Measurements from ENCODE around the gene TMEM86B. TPM values are rescaled to one million over a fixed set of nuclear protein-coding genes. Genes with fewer than 3 reads are reported as not detected.

Gene TMEM86B
- polyA plus RNA-seq, 1 donor from 2014 or later: 2.3 TPM

DNA sequence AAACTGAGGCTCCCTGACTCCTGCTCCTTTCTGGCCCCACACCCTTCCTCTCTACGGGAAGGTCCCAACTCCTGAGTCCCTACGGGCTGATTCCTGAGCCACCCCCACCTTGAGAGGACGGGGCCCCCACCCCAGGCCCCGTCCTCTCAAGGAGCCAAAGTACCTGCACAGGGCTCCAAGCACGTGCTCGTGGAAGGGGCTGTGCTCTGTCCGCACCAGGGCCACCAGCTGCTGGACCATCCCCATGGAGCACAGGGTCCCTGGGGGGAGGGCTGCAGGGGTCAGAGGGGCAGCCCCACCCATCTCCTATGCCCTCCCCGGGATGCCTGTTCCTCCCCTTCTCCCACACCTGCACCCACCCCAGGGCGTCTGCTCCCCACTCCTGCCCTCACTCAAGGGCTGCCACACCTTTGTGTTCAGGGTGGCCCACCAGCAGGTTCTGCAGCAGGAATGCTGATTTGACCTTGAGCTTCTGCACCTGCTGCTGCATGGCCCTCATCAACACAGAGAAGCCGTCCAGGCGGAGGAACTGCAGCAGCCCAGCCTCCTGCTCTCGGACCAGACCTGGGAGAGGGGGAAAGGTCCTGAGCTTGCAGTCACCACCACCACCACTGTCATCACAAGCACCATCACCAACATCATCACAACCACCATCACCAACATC is 37.3 kb upstream of the TMEM86B start:
- no peak overlapping the region for H3K4me2 ChIP-seq (ENCODE audit: low read length)
- H3K36me3 ChIP-seq (ENCODE audit: insufficient read depth, low read length): no peaks in the 10 kb centered on the region
- H3K27ac ChIP-seq (ENCODE audit: low read length): no peak overlapping the region
- H3K27me3 ChIP-seq (ENCODE audit: insufficient read depth, low read depth, low read length): no peaks in the 10 kb centered on the region
- H3K9me2 ChIP-seq (ENCODE audit: insufficient read depth, low read length): no peaks in the 10 kb centered on the region
- no peak overlapping the region for H3K4me3 ChIP-seq (ENCODE audit: low read length)
- TF ChIP-seq MXI1 (conservative IDR thresholded peaks at IDR 0.05; ENCODE audit: poor library complexity, severe bottlenecking): no peak
- TF ChIP-seq, protein P1, sequence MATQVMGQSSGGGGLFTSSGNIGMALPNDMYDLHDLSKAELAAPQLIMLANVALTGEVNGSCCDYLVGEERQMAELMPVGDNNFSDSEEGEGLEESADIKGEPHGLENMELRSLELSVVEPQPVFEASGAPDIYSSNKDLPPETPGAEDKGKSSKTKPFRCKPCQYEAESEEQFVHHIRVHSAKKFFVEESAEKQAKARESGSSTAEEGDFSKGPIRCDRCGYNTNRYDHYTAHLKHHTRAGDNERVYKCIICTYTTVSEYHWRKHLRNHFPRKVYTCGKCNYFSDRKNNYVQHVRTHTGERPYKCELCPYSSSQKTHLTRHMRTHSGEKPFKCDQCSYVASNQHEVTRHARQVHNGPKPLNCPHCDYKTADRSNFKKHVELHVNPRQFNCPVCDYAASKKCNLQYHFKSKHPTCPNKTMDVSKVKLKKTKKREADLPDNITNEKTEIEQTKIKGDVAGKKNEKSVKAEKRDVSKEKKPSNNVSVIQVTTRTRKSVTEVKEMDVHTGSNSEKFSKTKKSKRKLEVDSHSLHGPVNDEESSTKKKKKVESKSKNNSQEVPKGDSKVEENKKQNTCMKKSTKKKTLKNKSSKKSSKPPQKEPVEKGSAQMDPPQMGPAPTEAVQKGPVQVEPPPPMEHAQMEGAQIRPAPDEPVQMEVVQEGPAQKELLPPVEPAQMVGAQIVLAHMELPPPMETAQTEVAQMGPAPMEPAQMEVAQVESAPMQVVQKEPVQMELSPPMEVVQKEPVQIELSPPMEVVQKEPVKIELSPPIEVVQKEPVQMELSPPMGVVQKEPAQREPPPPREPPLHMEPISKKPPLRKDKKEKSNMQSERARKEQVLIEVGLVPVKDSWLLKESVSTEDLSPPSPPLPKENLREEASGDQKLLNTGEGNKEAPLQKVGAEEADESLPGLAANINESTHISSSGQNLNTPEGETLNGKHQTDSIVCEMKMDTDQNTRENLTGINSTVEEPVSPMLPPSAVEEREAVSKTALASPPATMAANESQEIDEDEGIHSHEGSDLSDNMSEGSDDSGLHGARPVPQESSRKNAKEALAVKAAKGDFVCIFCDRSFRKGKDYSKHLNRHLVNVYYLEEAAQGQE (IDR thresholded peaks at IDR 0.05; ENCODE audit: borderline replicate concordance): no peak
- TF ChIP-seq RAD21 (conservative IDR thresholded peaks at IDR 0.05): no peak
- TF ChIP-seq POLR2AphosphoS5 (IDR thresholded peaks at IDR 0.05): no peak
- TF ChIP-seq SMC3 (conservative IDR thresholded peaks at IDR 0.05; ENCODE audit: poor library complexity): no peak
- TF ChIP-seq EP300 (conservative IDR thresholded peaks at IDR 0.05; ENCODE audit: poor library complexity, severe bottlenecking): no peak
- TF ChIP-seq EZH2 (IDR thresholded peaks at IDR 0.05; ENCODE audit: borderline replicate concordance, insufficient read depth, low read length, poor library complexity, severe bottlenecking): no peak
- TF ChIP-seq, protein P2, sequence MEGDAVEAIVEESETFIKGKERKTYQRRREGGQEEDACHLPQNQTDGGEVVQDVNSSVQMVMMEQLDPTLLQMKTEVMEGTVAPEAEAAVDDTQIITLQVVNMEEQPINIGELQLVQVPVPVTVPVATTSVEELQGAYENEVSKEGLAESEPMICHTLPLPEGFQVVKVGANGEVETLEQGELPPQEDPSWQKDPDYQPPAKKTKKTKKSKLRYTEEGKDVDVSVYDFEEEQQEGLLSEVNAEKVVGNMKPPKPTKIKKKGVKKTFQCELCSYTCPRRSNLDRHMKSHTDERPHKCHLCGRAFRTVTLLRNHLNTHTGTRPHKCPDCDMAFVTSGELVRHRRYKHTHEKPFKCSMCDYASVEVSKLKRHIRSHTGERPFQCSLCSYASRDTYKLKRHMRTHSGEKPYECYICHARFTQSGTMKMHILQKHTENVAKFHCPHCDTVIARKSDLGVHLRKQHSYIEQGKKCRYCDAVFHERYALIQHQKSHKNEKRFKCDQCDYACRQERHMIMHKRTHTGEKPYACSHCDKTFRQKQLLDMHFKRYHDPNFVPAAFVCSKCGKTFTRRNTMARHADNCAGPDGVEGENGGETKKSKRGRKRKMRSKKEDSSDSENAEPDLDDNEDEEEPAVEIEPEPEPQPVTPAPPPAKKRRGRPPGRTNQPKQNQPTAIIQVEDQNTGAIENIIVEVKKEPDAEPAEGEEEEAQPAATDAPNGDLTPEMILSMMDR (IDR thresholded peaks at IDR 0.05; ENCODE audit: poor library complexity, severe bottlenecking): no peak
- TF ChIP-seq TAF1 (IDR thresholded peaks at IDR 0.05; ENCODE audit: low read depth): no peak
- no peaks in the 10 kb centered on the region for H4K20me1 ChIP-seq (ENCODE audit: insufficient read depth)
- no peak overlapping the region for H2AFZ ChIP-seq (ENCODE audit: low read depth, low read length)
- H3K79me2 ChIP-seq (replicated peaks; ENCODE audit: insufficient read depth, low read length): no peaks in the 10 kb centered on the region
- H3F3A ChIP-seq (ENCODE audit: insufficient read depth, low read length, poor library complexity, severe bottlenecking): no peaks in the 10 kb centered on the region
- no peaks in the 10 kb centered on the region for H3K9me3 ChIP-seq (ENCODE audit: low read length)
- H3K9ac ChIP-seq (ENCODE audit: low read length): no peak overlapping the region

DNA sequence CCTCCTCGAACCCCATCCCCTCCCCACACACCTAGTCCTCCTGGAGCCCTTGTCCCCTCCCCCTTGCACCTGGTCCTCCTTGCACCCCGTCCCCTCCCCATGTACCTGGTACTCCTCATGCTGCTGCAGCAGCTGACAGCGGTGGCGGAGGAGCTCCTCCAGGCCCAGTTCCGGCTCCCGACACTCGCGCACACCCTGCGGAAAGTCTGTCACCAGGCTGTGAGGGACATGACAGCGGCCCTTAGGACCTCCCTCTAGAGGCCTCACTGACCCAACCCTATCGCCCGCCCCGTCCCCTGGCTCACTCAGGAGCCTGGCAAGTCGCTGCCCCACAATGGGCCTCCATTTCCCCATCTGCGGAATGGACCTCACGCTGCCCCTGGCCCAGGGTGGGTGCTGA is 36.6 kb upstream of the TMEM86B start:
- no peaks in the 10 kb centered on the region for H3K9me2 ChIP-seq (ENCODE audit: insufficient read depth, low read length)
- no peaks in the 10 kb centered on the region for H3K27me3 ChIP-seq (ENCODE audit: insufficient read depth, low read depth, low read length)
- H3F3A ChIP-seq (ENCODE audit: insufficient read depth, low read length, poor library complexity, severe bottlenecking): no peaks in the 10 kb centered on the region
- H3K9me3 ChIP-seq (ENCODE audit: low read length): no peaks in the 10 kb centered on the region
- no peaks in the 10 kb centered on the region for H4K20me1 ChIP-seq (ENCODE audit: insufficient read depth)
- H3K79me2 ChIP-seq (replicated peaks; ENCODE audit: insufficient read depth, low read length): no peaks in the 10 kb centered on the region
- TF ChIP-seq EP300 (conservative IDR thresholded peaks at IDR 0.05; ENCODE audit: poor library complexity, severe bottlenecking) (no peak), TAF1 (IDR thresholded peaks at IDR 0.05; ENCODE audit: low read depth) (no peak), POLR2AphosphoS5 (IDR thresholded peaks at IDR 0.05) (no peak), MXI1 (conservative IDR thresholded peaks at IDR 0.05; ENCODE audit: poor library complexity, severe bottlenecking) (no peak), RAD21 (conservative IDR thresholded peaks at IDR 0.05) (no peak), SMC3 (conservative IDR thresholded peaks at IDR 0.05; ENCODE audit: poor library complexity) (no peak), EZH2 (IDR thresholded peaks at IDR 0.05; ENCODE audit: borderline replicate concordance, insufficient read depth, low read length, poor library complexity, severe bottlenecking) (no peak)
- TF ChIP-seq, protein P2 (IDR thresholded peaks at IDR 0.05; ENCODE audit: poor library complexity, severe bottlenecking): no peak
- TF ChIP-seq, protein P1 (IDR thresholded peaks at IDR 0.05; ENCODE audit: borderline replicate concordance): no peak
- H3K36me3 ChIP-seq (ENCODE audit: insufficient read depth, low read length): no peaks in the 10 kb centered on the region
- H2AFZ ChIP-seq (ENCODE audit: low read depth, low read length): no peak overlapping the region
- no peak overlapping the region for H3K27ac ChIP-seq (ENCODE audit: low read length)
- no peak overlapping the region for H3K4me2 ChIP-seq (ENCODE audit: low read length)
- H3K9ac ChIP-seq (ENCODE audit: low read length): no peak overlapping the region
- H3K4me3 ChIP-seq (ENCODE audit: low read length): no peak overlapping the region

All from neural cell (in vitro differentiated cells).